HG02884 (cell line): ENCODE results near the gene ZNF69.
"Not testable (repeated sequence)": the region's sequence is repeated elsewhere in the genome, so short reads cannot be mapped to it uniquely, and the experiment has no call there.

Experiments used
- ATAC-seq: cut with Tn5 transposase; IDR thresholded peaks from one replicate; pipeline ENCODE4 v1.9.1; 2021; ENCODE audit warnings: mild to moderate bottlenecking, moderate library complexity; ENCODE audit not compliant: unreplicated experiment

The ZNF69 gene

DNA sequence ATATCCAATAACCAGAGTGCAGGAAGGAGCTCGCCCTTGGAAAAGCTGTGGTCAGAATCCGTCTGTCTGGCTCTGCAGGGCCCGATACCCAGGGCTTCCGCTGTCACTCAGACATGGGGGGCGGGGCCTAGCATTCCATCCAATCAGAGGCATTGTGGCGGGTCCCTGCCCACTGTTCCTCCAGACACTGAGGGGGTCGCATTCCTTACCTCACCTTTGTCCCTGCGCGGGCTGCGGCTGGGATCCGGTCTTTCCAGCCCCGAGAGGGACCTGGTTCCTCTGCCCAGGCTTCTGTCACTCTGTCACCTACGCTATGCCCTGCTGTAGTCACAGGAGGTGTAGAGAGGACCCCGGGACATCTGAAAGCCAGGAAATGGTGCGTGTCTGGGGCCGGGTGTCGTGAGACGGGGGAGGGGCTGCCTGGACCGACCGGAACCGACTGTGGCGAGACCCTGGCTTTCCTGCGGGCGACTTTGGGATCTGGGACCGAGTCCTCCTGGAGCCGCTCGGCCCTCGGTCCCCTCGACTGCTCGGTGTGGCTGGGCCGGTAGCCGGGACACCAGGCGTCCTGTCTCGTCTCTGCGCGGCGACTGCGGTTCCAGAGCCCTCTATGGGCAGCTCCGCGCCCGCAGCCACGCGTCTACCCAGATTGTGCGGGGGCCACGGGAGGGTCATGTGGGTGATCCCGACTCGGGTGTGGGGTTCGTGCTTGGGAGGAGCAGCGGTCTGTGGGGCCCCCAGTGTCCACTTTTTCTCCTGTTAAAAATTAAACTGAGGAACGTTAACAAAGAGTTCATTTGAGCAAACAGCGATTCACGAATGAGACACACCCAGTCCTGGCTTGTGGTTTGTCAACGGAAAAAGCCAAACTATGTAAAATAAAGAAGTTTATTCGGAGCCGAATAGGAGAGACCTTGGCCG is at the start of gene ZNF69:
Gene ZNF69 (plus strand): TSS at position 172 of the 921 bp plus-strand sequence. CDS start 142 bp downstream, at position 314.
- no peak for ATAC-seq

DNA sequence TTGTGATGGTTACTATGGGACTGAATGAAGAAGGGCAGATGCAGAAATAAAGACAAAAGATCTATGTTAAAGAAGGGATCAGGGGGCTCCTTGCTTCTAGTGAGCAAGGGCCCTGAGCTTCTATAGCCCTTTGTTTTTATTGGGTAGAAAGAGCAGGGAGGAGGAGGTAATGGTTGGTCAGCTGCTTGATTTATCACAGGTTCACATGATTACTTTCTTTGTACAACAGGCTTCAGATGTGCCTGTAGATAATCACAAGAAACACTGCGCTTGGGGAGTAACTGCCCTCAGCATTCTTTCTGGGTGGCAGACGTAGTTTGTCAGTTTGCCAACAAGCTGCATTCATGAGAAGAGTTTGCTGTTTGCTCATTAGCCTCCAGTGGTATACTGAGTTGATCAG is 43.9 kb upstream of the ZNF69 start:
- ATAC-seq: no peak

DNA sequence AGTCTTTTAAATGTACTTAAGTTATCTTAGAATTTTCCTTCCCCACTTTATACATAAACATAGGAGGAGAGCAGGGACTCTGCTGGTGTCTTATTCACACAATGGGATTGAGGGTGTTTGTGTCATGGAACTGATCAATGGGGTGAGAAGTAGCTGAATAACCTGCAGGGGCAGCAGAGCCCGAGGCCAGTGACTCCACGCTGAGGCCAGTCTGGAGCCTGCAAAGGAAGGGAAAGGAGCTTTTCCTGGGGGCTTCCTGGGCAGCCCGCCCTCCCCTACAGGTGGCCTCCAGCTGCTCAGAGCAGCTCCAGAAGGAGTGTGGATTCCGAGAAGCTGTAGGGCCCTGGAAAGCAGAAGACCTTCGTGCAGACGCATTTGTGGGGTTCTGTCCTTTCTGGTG is 40.0 kb upstream of the ZNF69 start:
- not testable (repeated sequence) for ATAC-seq

DNA sequence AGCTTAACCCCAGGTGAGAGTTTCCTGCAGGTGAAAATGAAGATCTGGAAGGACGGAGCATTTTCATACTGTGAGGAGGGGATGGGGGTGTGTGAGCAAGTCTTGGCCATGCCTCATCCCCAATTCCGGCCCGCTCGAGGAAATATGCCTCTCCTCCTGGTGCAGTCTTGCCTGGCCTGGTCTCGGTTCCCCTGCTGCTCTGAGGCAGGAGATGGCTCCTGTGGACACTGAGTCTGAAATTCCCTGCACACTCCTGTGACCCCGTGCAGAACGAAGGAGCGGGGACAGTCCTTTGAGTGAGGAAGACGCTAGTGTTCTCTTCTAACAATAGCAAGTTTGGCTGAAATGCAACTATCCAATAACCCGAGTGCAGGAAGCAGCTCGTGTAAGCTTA is 39.4 kb upstream of the ZNF69 start:
- no peak for ATAC-seq

DNA sequence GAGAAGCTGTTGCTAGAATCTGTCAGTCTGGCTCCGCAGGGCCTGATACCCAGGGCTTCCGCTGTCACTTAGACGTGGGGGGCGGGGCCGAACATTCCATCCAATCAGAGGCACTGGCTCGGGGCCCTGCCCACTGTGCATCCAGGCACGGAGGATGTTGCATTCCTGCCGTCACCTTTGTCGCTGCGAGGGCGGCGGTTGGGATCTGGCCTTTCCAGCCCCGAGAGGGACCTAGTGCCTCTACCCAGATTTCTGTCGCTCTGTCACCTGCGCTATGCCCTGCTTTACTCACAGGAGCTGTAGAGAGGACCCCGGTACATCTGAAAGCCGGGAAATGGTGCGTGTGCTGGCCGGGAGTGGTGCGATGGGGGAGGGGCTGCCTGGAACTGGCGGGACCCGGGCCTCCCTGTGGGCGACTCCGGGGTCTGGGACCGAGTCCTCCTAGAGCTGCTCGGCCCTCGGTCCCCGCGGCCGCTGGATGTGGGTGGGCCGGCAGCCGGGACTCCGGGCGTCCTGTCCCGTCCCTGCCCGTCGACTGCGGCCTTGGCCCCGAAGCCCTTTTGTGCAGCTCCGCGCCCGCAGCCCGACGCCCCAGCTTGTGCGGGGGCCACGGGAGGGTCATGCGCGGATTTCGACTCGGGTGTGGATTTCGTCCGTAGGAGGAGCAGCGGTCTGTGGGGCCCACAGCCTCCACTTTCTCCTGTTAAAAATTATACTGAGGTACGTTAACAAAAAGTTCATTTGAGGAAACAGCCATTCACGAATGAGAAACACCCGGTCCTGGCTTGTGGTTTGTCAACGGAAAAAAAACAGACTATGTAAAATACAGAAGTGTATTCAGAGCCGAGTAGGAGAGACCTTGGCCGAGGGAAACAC is 38.8 kb upstream of the ZNF69 start, which contains the start of gene ZNF439:
Gene ZNF439 (plus strand): TSS at position 133 of the 876 bp plus-strand sequence. CDS start 142 bp downstream, at position 275.
- no peak for ATAC-seq

DNA sequence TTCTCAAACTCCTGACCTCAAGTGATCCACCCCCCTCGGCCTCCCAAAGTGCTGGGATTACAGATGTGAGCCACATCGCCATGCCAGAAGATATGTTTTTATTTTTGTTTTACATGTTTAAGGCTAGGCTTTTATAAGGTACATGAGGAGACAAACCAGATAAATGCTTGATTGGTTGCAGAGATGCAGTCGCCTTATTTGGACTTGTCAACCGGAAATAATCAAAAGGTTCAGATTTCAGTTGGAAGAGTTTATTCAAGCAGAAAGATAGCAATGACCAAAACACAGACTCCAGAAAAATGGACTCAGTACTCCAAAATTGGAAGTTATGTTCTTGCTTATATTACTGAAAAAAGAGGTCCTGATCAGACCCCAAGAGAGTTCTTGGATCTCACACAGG is 37.3 kb upstream of the ZNF69 start:
- not testable (repeated sequence) for ATAC-seq

DNA sequence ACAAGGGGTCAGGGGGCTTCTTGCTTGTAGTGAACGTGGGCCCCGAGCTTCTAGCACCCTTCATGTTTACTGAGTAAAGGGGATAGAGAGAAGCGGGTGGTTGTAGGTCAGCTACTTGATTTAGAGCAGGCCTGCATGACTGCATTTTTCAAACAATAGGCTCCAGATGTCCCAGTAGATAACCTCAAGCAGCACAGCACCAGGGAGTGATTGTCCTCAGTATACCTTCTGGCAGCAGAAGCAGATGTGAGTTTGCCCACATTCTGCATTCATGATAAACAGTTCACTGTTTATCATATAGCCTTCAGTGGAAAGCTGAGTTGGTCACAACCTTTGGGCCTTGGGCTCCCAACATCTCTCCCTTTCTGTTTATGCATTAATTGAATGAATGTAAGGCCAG is 34.2 kb upstream of the ZNF69 start:
- no peak for ATAC-seq

DNA sequence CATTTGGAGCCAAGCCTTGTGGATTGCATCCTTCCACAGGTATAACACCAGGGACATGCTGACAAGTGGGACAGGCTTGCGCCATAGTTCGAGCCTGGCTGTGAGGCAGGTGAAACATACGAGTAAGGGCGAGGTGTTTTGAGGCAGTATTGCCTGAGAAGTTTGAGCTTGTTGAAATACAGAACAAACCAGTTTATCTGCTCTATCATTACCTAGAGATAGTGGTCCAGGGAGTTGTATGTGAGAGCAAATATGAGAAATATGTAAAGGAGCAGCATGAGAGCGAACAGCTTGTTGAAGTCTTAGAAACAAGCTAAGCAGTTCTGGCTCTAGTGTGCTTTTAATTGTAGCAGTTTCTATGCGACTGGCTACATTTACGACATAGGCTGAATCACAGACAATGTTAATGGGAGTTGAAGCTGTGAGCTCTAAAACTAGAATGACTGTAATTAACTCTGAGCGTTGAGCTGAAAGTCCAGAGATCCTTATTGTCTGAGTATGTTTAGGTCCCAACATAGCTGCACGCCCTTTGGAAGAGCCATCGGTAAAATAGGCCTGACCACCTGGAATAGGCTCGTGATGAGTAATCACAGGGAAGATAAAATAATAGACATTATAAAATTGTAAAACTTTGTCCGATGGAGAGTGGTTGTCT is 30.9 kb upstream of the ZNF69 start:
- ATAC-seq: no peak

DNA sequence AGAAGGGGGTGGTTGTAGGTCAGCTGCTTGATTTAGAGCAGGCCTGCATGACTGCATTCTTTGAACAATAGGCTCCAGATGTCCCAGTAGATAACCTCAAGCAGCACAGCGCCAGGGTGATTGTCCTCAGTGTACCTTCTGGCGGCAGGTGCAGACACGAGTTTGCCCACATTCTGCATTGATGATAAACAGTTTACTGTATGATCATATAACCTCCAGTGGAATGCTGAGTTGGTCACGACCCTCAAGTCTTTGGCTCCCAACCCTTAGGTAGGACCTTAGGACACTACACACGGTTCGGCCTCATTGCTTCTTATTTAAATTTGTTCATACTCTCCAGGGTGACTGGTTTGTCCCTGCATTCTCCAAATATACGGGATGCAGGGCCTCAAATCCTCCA is 26.9 kb upstream of the ZNF69 start:
- no peak for ATAC-seq

DNA sequence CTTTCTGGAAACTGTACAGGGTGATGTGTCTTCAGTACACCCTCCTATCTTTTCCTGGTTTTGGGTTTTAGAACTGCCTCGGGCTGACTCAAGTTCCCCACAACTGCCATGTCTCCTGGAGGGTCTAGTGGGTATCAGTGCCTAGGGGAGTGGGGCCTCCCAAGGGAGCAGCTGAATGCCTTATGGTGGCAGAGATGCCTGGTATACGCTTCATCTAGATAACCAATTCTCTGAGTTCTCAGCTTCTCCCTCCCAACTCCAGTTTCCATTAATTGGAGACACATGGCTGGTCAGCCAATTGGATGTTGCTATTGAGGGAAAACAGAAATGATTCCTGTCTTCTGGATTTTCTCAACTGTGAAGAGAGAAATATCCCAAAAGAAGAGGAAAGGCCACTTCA is 26.3 kb upstream of the ZNF69 start:
- no peak for ATAC-seq

DNA sequence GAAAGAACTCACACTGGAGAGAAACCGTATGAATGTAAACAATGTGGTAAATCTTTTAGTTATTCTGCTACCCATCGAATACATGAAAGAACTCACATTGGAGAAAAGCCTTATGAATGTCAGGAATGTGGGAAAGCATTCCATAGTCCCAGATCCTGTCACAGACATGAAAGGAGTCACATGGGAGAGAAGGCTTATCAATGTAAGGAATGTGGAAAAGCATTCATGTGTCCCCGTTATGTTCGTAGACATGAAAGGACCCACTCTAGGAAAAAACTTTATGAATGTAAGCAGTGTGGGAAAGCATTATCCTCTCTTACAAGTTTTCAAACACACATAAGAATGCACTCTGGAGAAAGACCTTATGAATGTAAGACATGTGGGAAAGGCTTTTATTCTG is 19.8 kb upstream of the ZNF69 start:
- not testable (repeated sequence) for ATAC-seq

DNA sequence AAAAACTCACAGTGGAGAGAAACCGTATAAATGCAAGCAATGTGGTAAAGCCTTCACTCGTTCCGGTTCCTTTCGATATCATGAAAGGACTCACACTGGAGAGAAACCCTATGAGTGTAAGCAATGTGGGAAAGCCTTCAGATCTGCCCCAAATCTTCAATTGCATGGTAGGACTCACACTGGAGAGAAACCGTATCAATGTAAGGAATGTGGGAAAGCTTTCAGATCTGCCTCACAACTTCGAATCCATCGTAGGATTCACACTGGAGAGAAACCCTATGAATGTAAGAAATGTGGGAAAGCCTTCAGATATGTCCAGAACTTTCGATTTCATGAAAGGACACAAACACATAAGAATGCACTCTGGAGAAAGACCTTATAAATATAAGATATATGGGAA is 19.4 kb upstream of the ZNF69 start:
- ATAC-seq: no peak

DNA sequence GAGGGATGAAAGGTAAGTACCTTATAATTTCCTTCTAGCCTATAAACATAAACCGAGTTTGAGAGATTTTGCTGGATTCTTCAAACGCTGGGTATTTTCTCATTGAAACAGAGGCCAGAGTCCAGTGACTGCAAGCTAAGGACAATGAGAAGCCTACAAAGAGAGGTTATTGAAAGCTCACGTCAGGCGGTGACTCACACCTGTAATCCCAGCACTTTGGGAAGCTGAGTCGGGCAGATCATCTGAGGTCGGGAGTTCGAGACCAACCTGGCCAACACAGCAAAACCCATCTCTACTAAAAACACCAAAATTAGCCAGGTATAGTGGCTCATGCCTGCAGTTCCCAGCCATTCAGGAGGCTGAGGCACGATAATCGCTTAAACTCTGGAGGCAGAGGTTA is 15.0 kb upstream of the ZNF69 start:
- ATAC-seq: no peak

DNA sequence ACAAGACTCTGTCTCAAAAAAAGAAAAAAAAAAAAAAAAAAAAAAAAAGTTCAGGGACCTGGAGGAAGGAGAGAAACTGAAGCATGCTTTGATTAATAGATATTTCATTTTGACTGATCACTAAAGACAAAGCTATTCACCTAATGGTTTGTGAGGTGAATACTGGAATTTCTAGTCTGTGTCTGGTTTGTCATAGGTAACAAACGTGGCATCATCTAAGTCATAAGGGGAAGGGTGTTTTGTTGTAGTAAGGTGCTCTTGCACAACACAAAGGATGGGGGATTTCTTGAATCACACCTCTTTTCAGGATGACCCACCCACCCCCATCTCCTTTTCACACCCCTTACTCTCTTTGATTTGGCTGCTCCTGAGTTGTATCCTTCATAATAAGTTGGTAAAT is 13.8 kb upstream of the ZNF69 start:
- no peak for ATAC-seq

DNA sequence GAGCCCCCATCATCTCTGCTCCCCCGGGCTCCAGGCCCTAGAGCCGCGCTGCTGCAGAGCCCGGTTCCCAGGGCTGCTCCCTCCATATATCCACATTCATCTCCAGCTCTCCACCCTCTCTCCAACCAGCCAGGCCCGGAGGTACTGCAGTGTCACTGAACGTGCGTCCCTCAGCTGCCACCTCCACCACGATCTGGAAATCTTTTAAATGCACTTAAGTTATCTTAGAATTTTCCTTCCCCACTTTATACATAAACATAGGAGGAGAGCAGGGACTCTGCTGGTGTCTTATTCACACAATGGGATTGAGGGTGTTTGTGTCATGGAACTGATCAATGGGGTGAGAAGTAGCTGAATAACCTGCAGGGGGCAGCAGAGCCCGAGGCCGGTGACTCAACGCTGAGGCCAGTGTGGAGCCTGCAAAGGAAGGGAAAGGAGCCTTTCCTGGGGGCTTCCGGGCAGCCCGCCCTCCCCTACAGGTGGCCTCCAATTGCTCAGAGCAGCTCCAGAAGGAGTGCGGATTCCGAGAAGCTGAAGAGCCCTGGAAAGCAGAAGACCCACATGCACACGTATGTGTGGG is 7.8 kb upstream of the ZNF69 start:
- not testable (repeated sequence) for ATAC-seq

DNA sequence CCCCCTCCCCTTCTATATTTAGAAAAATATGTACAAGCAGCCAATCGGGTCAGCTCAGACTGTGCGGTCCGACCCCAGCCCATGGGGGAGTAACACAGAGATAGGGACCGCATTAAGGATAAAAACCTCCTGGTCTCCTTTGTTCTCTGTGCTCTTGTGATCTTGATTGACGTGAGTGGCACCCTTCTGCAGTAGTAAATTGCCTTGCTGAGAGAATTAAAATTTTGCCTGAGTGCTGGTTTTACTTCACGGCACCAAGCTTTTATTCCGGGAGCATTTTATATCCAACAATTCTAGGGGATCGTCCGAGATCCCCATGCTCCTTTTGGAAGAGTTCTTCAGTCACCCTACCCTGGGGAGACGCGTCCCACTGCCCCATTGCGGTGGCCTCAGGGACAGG is 7.0 kb upstream of the ZNF69 start:
- no peak for ATAC-seq

DNA sequence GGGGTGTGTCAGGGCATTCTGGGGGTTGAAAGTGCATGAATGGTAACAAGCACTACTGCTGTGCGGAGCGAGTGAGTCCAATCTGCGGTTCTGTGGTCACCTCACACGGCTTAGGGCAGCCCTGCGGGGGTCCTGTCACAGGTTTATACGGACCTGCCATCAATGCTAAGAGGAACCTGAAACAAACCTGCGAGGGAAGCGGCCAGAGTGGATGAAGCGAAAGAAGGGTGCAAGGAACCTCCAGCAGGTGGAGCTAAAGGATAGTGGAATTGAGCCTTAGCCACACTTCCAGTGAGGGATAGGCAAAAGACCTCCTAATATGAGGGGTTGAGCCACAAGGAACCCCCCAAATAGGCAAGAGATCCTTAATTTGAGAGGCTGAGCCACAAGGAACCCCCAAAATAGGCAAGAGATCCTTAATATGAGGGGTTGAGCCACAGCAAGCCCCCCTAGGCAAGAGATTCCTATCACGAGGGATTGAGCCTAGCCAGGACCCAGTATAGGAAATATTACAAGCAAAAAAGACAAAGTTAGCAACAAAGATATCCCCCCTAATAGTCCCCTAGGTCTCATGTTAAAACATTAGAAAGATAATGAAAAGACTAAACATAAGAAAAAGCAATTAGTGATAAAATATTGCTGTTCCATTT is 6.3 kb upstream of the ZNF69 start:
- ATAC-seq: no peak

DNA sequence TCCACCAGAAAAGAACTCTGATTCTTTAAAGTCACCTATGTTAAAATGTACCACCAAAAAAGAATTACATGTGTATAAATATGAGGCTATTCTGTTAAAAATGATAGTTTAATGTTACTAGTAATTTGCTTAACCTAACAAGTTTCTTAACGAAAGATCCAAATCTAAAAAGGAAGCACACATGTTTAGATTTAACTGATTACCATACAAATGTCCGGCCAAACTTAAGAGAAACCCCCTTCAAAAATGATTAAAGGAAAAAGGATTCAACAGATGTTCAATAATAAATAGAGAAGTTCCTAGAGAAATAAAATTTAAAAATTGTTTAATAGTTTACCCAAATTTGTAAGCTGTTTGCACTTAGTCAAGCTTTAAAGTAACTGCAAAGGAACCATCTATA is 5.0 kb upstream of the ZNF69 start:
- ATAC-seq: no peak

DNA sequence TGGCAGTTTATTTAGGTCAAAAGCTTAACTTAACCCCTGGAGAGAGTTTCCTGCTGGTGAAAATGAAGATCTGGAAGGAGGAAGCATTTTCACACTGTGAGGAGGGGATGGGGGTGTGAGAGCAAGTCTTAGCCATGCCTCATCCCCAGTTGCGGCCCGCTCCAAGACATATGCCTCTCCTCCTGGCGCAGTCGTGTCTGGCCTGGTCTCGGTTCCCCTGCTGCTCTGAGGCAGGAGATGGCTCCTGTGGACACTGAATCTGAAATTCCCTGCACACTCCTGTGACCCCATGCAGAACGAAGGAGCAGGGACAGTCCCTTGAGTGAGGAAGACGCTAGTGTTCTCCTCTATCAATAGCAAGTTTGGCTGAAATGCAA is 360 bp upstream of the ZNF69 start:
- ATAC-seq: no peak

DNA sequence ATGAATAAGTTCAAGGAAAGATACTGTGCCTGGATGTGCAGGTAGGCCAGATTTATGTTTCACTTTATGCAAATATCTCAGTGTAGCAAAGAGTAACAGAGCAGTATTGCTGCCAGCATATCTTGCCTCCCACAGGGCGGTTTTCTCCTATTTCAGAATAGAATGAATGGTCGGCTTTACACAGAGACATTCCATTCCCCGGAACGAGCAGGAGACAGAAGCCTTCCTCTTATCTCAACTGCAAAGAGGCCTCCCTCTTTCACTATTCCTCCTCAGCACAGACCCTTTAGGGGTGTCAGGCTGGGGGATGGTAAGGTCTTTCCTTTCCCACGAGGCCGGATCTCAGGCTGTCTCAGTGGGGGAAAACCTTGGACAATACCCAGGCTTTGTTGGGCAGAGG is 2.3 kb downstream of the ZNF69 start:
- ATAC-seq: not testable (repeated sequence)
